IPS-NIHi7 (cell line): ENCODE results near the gene MAEA.

Source experiments
- DNase-seq: peaks from one replicate; pipeline ENCODE4 v3.0.0; 2012; ENCODE audit warnings: mixed read lengths; ENCODE audit errors: extremely low spot score

MAEA gene

GRCh38 chr4:1249731-1250526, 39.8 kb upstream of the MAEA start:
- peak; percentile 4 for DNase-seq

GRCh38 chr4:1250527-1250812, 39.2 kb upstream of the MAEA start:
- peak; percentile 6 for DNase-seq

- DNase-seq: no peak
These were observed 38.5 kb upstream of the MAEA start for GRCh38 chr4:1250921-1251772.

- no peak for DNase-seq
These were observed 38.0 kb upstream of the MAEA start for GRCh38 chr4:1251773-1252066.

GRCh38 chr4:1252928-1253492, 36.7 kb upstream of the MAEA start:
- DNase-seq: no peak

- DNase-seq: no peak
These were observed 35.9 kb upstream of the MAEA start for GRCh38 chr4:1253831-1254230.

- no peak for DNase-seq
These were observed 34.5 kb upstream of the MAEA start for GRCh38 chr4:1255151-1255550.

GRCh38 chr4:1255699-1256098, 34.0 kb upstream of the MAEA start:
- no peak for DNase-seq

GRCh38 chr4:1258457-1258856, 31.2 kb upstream of the MAEA start:
- no peak for DNase-seq

GRCh38 chr4:1259966-1260365, 29.7 kb upstream of the MAEA start:
- DNase-seq: no peak

- DNase-seq: no peak
These were observed 29.1 kb upstream of the MAEA start for GRCh38 chr4:1260418-1261106.

- no peak for DNase-seq
These were observed 28.4 kb upstream of the MAEA start for GRCh38 chr4:1261107-1261928.

GRCh38 chr4:1264942-1265341, 24.7 kb upstream of the MAEA start:
- no peak for DNase-seq

GRCh38 chr4:1265351-1265750, 24.3 kb upstream of the MAEA start:
- no peak for DNase-seq

GRCh38 chr4:1266881-1267763, 22.6 kb upstream of the MAEA start:
- DNase-seq: no peak

- no peak for DNase-seq
These were observed 20.5 kb upstream of the MAEA start for GRCh38 chr4:1269209-1269608.

GRCh38 chr4:1271686-1272085, 18.0 kb upstream of the MAEA start:
- DNase-seq: no peak

- DNase-seq: no peak
These were observed 14.8 kb upstream of the MAEA start for GRCh38 chr4:1274871-1275270.

GRCh38 chr4:1276984-1277383, 12.7 kb upstream of the MAEA start:
- DNase-seq: no peak
